Measurements from ENCODE around the gene BRINP3. TPM values are rescaled to one million over a fixed set of nuclear protein-coding genes. Genes with fewer than 3 reads are reported as not detected.

BRINP3 gene
- total and polyA plus RNA-seq, 9 of the 15 experiments (the other 6 are each of a cell fraction or from before 2014, with no cell fraction given), result 0.09 to 0.75 (median 0.19) TPM; not detected in 1

- no peaks in the 10 kb centered on the region for H3K36me3 ChIP-seq (ENCODE audit: control insufficient read depth, insufficient read depth, low read length)
These were observed 225.6 kb downstream of the BRINP3 start for GRCh38 chr1:190252046-190252445.

GRCh38 chr1:190250368-190250767, 227.3 kb downstream of the BRINP3 start:
- Histone ChIP-seq H3K27ac (ENCODE audit: extremely low read depth, low read depth, low read length) (no peak overlapping the region), H3K9me1 (ENCODE audit: control insufficient read depth, insufficient read depth, low read length) (no peaks in the 10 kb centered on the region), H3K9ac (ENCODE audit: insufficient read depth in 1 of 2, low read depth in 2 of 2, low read length in 2 of 2) (no peak overlapping the region), H3K9me3 (replicated peaks; ENCODE audit: control insufficient read depth, insufficient read depth, low read depth, low read length) (no peaks in the 10 kb centered on the region; the same call in 1 of the 2 replicates), H4K20me1 (replicated peaks; ENCODE audit: control insufficient read depth, insufficient read depth, low read length) (no peaks in the 10 kb centered on the region), H3K4me3 (no peak overlapping the region), H3K79me2 (ENCODE audit: control insufficient read depth, insufficient read depth, low read length) (no peaks in the 10 kb centered on the region), H3K4me1 (replicated peaks in 1 of 2; ENCODE audit: control insufficient read depth in 2 of 2, insufficient read depth in 2 of 2, low read length in 2 of 2) (no peaks in the 10 kb centered on the region), H3K27me3 (ENCODE audit: control insufficient read depth in 2 of 2, insufficient read depth in 2 of 2, low read length in 2 of 2) (no peaks in the 10 kb centered on the region), H3K4me2 (ENCODE audit: insufficient read depth, low read length) (no peak overlapping the region), H3K36me3 (ENCODE audit: control insufficient read depth, insufficient read depth, low read length) (no peaks in the 10 kb centered on the region), H2AFZ (ENCODE audit: low read depth, low read length) (no peak overlapping the region)
- POLR2A ChIA-PET, result no interaction called here
- WGBS (ENCODE audit: insufficient coverage, low coverage, missing lambda C conversion rate), result 15% methylated on average over 2 of the region's 2 CpGs
- in situ Hi-C loops (cut with MboI) (no loop called here), intact Hi-C loops (cut with micrococcal nuclease) (no loop called here)
- FAIRE-seq (no peak), ATAC-seq (no peak), DNase-seq (ENCODE audit: extremely low read depth in 1 of 4, low spot score in 3 of 4) (no peak)
- CTCF ChIA-PET (ENCODE audit: low intra/inter-chr PET ratio), result no interaction called here
- no TSS peak for BruUV-seq (replicated peaks)
- TF ChIP-seq CEBPG (CRISPR knock-in tag; IDR thresholded peaks at IDR 0.05), result no peak; the same call in 1 of the 2 replicates
- TF ChIP-seq CEBPG (tag; conservative IDR thresholded peaks at IDR 0.05 in 1 of 2, IDR thresholded peaks at IDR 0.05 in 1 of 2), result peak in 1 of 2 experiments; percentile 81; a peak in 2 of 4 replicates
- peak; percentile 70 for TF ChIP-seq CEBPB (tag; IDR thresholded peaks at IDR 0.05)
- no peak for TF ChIP-seq E4F1 (CRISPR knock-in tag; IDR thresholded peaks at IDR 0.05; ENCODE audit: borderline replicate concordance)
- no peak for TF ChIP-seq HOXB6 (CRISPR knock-in tag; IDR thresholded peaks at IDR 0.05; ENCODE audit: borderline replicate concordance)
- TF ChIP-seq OTX1 (CRISPR knock-in tag; IDR thresholded peaks at IDR 0.05), result no peak
- TF ChIP-seq CTBP1 (IDR thresholded peaks at IDR 0.05; ENCODE audit: borderline replicate concordance), result no peak
- TF ChIP-seq ZSCAN32 (CRISPR knock-in tag; IDR thresholded peaks at IDR 0.05), result 0 out of 2 replicates have a peak, but pooled peaks have one; percentile 59
- TF ChIP-seq ATF3 (IDR thresholded peaks at IDR 0.05), result peak; percentile 58; the same call in 1 of the 2 replicates
- no peak for TF ChIP-seq ATF3 (CRISPR knock-in tag; conservative IDR thresholded peaks at IDR 0.05)
- TF ChIP-seq MYC (IDR thresholded peaks at IDR 0.05; ENCODE audit: low read depth, low read length), result no peak
- TF ChIP-seq MYC (CRISPR knock-in tag; IDR thresholded peaks at IDR 0.05; ENCODE audit: borderline replicate concordance, low read depth), result no peak

More at GRCh38 chr1:190252046-190252445, 225.6 kb downstream of the BRINP3 start:
- FAIRE-seq (no peak), ATAC-seq (no peak), DNase-seq (ENCODE audit: extremely low read depth in 1 of 4, low spot score in 3 of 4) (no peak)
- CTCF ChIA-PET (ENCODE audit: low intra/inter-chr PET ratio), result no interaction called here
- no TSS peak for BruUV-seq (replicated peaks)
- Histone ChIP-seq H4K20me1 (replicated peaks; ENCODE audit: control insufficient read depth, insufficient read depth, low read length) (no peaks in the 10 kb centered on the region), H3K9me1 (ENCODE audit: control insufficient read depth, insufficient read depth, low read length) (no peaks in the 10 kb centered on the region), H3K4me2 (ENCODE audit: insufficient read depth, low read length) (no peak overlapping the region), H3K4me1 (replicated peaks in 1 of 2; ENCODE audit: control insufficient read depth in 2 of 2, insufficient read depth in 2 of 2, low read length in 2 of 2) (no peaks in the 10 kb centered on the region), H3K27ac (ENCODE audit: extremely low read depth, low read depth, low read length) (no peak overlapping the region), H3K27me3 (ENCODE audit: control insufficient read depth in 2 of 2, insufficient read depth in 2 of 2, low read length in 2 of 2) (no peaks in the 10 kb centered on the region), H3K79me2 (ENCODE audit: control insufficient read depth, insufficient read depth, low read length) (no peaks in the 10 kb centered on the region), H3K9ac (ENCODE audit: insufficient read depth in 1 of 2, low read depth in 2 of 2, low read length in 2 of 2) (no peak overlapping the region), H3K4me3 (no peak overlapping the region), H3K9me3 (replicated peaks; ENCODE audit: control insufficient read depth, insufficient read depth, low read depth, low read length) (no peaks in the 10 kb centered on the region; the same call in 1 of the 2 replicates), H2AFZ (ENCODE audit: low read depth, low read length) (no peak overlapping the region)
- intact Hi-C loops (cut with micrococcal nuclease), result no loop called here
- TF ChIP-seq TCF7 (IDR thresholded peaks at IDR 0.05; ENCODE audit: borderline replicate concordance) (no peak), ZNF699 (CRISPR knock-in tag; IDR thresholded peaks at IDR 0.05; ENCODE audit: insufficient replicate concordance) (no peak), SMAD2 (IDR thresholded peaks at IDR 0.05; ENCODE audit: low read depth, low read length) (no peak)
- POLR2A ChIA-PET, result no interaction called here
- in situ Hi-C loops (cut with MboI), result no loop called here
